GM23338 (cell line): Measurements from ENCODE around the gene PTGER4. TPM values are rescaled to one million over a fixed set of nuclear protein-coding genes. Genes with fewer than 3 reads are reported as not detected.

Experiments used
- ATAC-seq: fragments of 200-7000 bp; cut with Tn5 transposase; 3 replicates; pipeline ENCODE4 v1.9.1; 2020
- DNase-seq: peaks from one replicate; pipeline ENCODE4 v3.0.0-alpha.2; 2015; ENCODE audit warnings: low spot score
- H2AFZ ChIP-seq: fragments of 200-600 bp; sonication (generic); 2 replicates; pipeline ENCODE4 v1.8.0; 2016; ENCODE audit warnings: antibody characterized with exemption, mild to moderate bottlenecking, moderate library complexity
- H3F3A ChIP-seq: fragments of 200-600 bp; sonication (generic); replicated peaks from 2 replicates; pipeline ENCODE4 v1.8.0; 2017; ENCODE audit warnings: antibody characterized with exemption, mixed run types, low read depth
- H3K27ac ChIP-seq: fragments of 200-600 bp; sonication (generic); 2 replicates; pipeline ENCODE4 v1.6.1; 2016; ENCODE audit warnings: low read depth
- H3K27me3 ChIP-seq: fragments of 200-600 bp; sonication (generic); 2 replicates; pipeline ENCODE4 v1.8.0; 2016; ENCODE audit warnings: mild to moderate bottlenecking, mixed run types, moderate library complexity; ENCODE audit not compliant: insufficient read depth
- H3K36me3 ChIP-seq: fragments of 200-600 bp; sonication (generic); 2 replicates; pipeline ENCODE4 v1.8.0; 2016; ENCODE audit warnings: mild to moderate bottlenecking; ENCODE audit not compliant: insufficient read depth
- H3K4me1 ChIP-seq: fragments of 200-600 bp; sonication (generic); 2 replicates; pipeline ENCODE4 v1.8.0; 2016; ENCODE audit warnings: mild to moderate bottlenecking, moderate library complexity; ENCODE audit not compliant: insufficient read depth
- H3K4me2 ChIP-seq: fragments of 200-600 bp; sonication (generic); 2 replicates; pipeline ENCODE4 v1.7.1; 2017; ENCODE audit warnings: mixed run types
- H3K4me3 ChIP-seq: fragments of 200-600 bp; sonication (generic); 2 replicates; pipeline ENCODE4 v1.6.1; 2016; ENCODE audit warnings: mixed run types
- H3K79me2 ChIP-seq: fragments of 200-600 bp; sonication (generic); replicated peaks from 2 replicates; pipeline ENCODE4 v1.8.0; 2017; ENCODE audit warnings: mild to moderate bottlenecking; ENCODE audit not compliant: insufficient read depth
- H3K9me2 ChIP-seq: fragments of 200-600 bp; sonication (generic); 2 replicates; pipeline ENCODE4 v1.8.0; 2017; ENCODE audit not compliant: insufficient read depth
- H4K20me1 ChIP-seq: fragments of 200-600 bp; sonication (generic); replicated peaks from 2 replicates; pipeline ENCODE4 v1.8.0; 2017; ENCODE audit warnings: mild to moderate bottlenecking; ENCODE audit not compliant: insufficient read depth
- H3K27ac Mint-ChIP-seq: 2 replicates; pipeline ENCODE4 v1.8.0; 2020; ENCODE audit warnings: inconsistent platforms, mild to moderate bottlenecking, moderate library complexity, mixed read lengths
- H3K27me3 Mint-ChIP-seq: 3 replicates; pipeline ENCODE4 v1.8.0; 2022; ENCODE audit warnings: low read depth, mild to moderate bottlenecking, moderate library complexity, mixed read lengths, inconsistent platforms; ENCODE audit not compliant: insufficient read depth, poor library complexity
- H3K36me3 Mint-ChIP-seq: 3 replicates; pipeline ENCODE4 v1.8.0; 2021; ENCODE audit warnings: low read depth, mild to moderate bottlenecking, inconsistent platforms, moderate library complexity, mixed read lengths
- H3K4me1 Mint-ChIP-seq: 3 replicates; pipeline ENCODE4 v1.8.0; 2020; ENCODE audit warnings: mild to moderate bottlenecking, inconsistent platforms, mixed read lengths
- H3K4me3 Mint-ChIP-seq: 3 replicates; pipeline ENCODE4 v1.8.0; 2021; ENCODE audit warnings: moderate library complexity, mild to moderate bottlenecking, inconsistent platforms, mixed read lengths
- H3K9me3 Mint-ChIP-seq: 3 replicates; pipeline ENCODE4 v1.8.0; 2020; ENCODE audit warnings: moderate library complexity, mild to moderate bottlenecking, inconsistent platforms, mixed read lengths
- CREB1 ChIP-seq: fragments of 250-450 bp; sonication (Bioruptor Pico); IDR thresholded peaks from 2 replicates; pipeline ENCODE4 v1.5.0; 2020; ENCODE audit warnings: low read depth, mild to moderate bottlenecking, moderate library complexity
- EZH2 ChIP-seq: fragments of 200-600 bp; sonication (generic); IDR thresholded peaks from one replicate; pipeline ENCODE4 v1.8.0; 2017; ENCODE audit warnings: antibody characterized with exemption, mild to moderate bottlenecking, low read depth; ENCODE audit not compliant: unreplicated experiment
- EZH2phosphoT487 ChIP-seq: fragments of 200-600 bp; sonication (generic); IDR thresholded peaks from one replicate; pipeline ENCODE4 v1.8.1; 2018; ENCODE audit warnings: antibody characterized with exemption; ENCODE audit not compliant: unreplicated experiment
- JUNB ChIP-seq: IDR thresholded peaks from one replicate; pipeline ENCODE4 v1.6.1; 2016; ENCODE audit warnings: antibody characterized with exemption; ENCODE audit not compliant: unreplicated experiment
- NANOG ChIP-seq: IDR thresholded peaks from 2 replicates; pipeline ENCODE4 v1.6.1; 2016; ENCODE audit warnings: antibody characterized with exemption, borderline replicate concordance
- POLR2AphosphoS5 ChIP-seq: IDR thresholded peaks from 2 replicates; pipeline ENCODE4 v1.6.1; 2016; ENCODE audit warnings: antibody characterized with exemption, low read depth
- STAT1 ChIP-seq: IDR thresholded peaks from one replicate; pipeline ENCODE4 v1.6.1; 2016; ENCODE audit warnings: antibody characterized with exemption; ENCODE audit not compliant: unreplicated experiment
- ZNF114 ChIP-seq: fragments of 250-450 bp; sonication (Bioruptor Pico); IDR thresholded peaks from 2 replicates; pipeline ENCODE4 v1.5.0; 2020; ENCODE audit warnings: mild to moderate bottlenecking, moderate library complexity
- ZNF331 ChIP-seq: fragments of 250-450 bp; sonication (Bioruptor Pico); IDR thresholded peaks from 2 replicates; pipeline ENCODE4 v1.5.0; 2020; ENCODE audit warnings: low read depth, mild to moderate bottlenecking, moderate library complexity
- long read RNA-seq: library from polyadenylated mRNA; unstranded; transcript quantifications from one replicate; pipeline ENCODE4 v2.0.0, GENCODE V29; 2020; ENCODE audit not compliant: unreplicated experiment
- polyA plus RNA-seq: library from polyadenylated mRNA; unstranded; fragments of >200 nt; fragmentation: Nextera tagmentation; extraction: Ambion mirVana; gene quantifications from 2 replicates; pipeline ENCODE4 v1.2.1, GENCODE V29; 2016
- total RNA-seq: library from RNA; depleted of rRNA; stranded (reverse); fragments of >200 nt; shearing (Covaris generic); gene quantifications from 2 replicates; pipeline ENCODE4 v1.2.3, GENCODE V29; 2014; rRNA removed
- TF ChIP-seq, protein P1 (sequence below): IDR thresholded peaks from 2 replicates; pipeline ENCODE4 v1.6.1; 2016; ENCODE audit warnings: antibody characterized with exemption
- TF ChIP-seq, protein P2 (sequence below): IDR thresholded peaks from one replicate; pipeline ENCODE4 v1.6.1; 2018; ENCODE audit warnings: antibody characterized with exemption; ENCODE audit not compliant: unreplicated experiment
- TF ChIP-seq, protein P3 (sequence below): fragments of 250-450 bp; sonication (Bioruptor Pico); IDR thresholded peaks from 2 replicates; pipeline ENCODE4 v1.5.0; 2020; ENCODE audit warnings: mild to moderate bottlenecking, moderate library complexity
- TF ChIP-seq, protein P4 (sequence below), 2 experiments: fragments of 200-600 bp in 1 of 2; sonication (generic) in 1 of 2; conservative IDR thresholded peaks; 2 replicates each; pipeline versions ENCODE4 v1.5.1 to v1.6.1; 2016 to 2017; ENCODE audit warnings: antibody characterized with exemption in 2 of 2, low read depth in 2 of 2, mild to moderate bottlenecking in 2 of 2, moderate library complexity in 1 of 2

Gene PTGER4
- total RNA-seq (4.4 and 4.7 TPM in 2 replicates), polyA plus RNA-seq (0.82 and 1.1 TPM in 2 replicates)
- long read RNA-seq, partial matches to known transcripts: 1 of 1 reads
- long read RNA-seq, other reads (novel, unspliced or antisense): 0 of 1 reads

DNA sequence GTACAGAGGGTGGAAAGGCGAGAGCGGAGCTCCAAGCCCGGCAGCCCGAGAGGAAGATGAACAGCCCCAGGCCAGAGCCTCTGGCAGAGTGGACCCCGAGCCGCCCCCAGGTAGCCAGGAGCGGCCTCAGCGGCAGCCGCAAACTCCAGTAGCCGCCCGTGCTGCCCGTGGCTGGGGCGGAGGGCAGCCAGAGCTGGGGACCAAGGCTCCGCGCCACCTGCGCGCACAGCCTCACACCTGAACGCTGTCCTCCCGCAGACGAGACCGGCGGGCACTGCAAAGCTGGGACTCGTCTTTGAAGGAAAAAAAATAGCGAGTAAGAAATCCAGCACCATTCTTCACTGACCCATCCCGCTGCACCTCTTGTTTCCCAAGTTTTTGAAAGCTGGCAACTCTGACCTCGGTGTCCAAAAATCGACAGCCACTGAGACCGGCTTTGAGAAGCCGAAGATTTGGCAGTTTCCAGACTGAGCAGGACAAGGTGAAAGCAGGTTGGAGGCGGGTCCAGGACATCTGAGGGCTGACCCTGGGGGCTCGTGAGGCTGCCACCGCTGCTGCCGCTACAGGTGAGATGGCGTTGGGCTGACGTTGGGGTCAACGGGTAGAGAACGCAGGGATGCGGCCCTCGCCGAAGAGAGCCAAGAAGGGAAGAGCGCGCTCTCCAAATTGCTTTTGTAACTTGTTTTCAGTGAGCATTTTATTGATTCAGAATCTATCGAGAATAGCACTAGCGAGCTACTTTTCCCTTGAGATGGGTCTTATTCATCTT is at the start of gene PTGER4:
Gene PTGER4, plus strand, starts transcription at position 3 of the 769 bp plus-strand sequence. CDS start 1,079 bp downstream, outside the sequence.
- Histone ChIP-seq H3K4me3 (peak within 1 kb of the TSS; percentile 57), H2AFZ (peak within 1 kb of the TSS; percentile 97), H3K9me2 (no peaks in the 10 kb centered on the region), H3K27me3 (peaks cover 51% of the 10 kb centered on the region), H3K27ac (peak within 1 kb of the TSS; percentile 60), H3F3A (0 out of 2 replicates have a peak, but pooled peaks cover 9% of the 10 kb centered on the region), H3K4me1 (peaks cover 17% of the 10 kb centered on the region), H3K4me2 (peak within 1 kb of the TSS; percentile 86), H4K20me1 (peaks cover 5% of the 10 kb centered on the region; the same call in 1 of the 2 replicates), H3K36me3 (no peaks in the 10 kb centered on the region), H3K79me2 (no peaks in the 10 kb centered on the region)
- Mint-ChIP-seq H3K4me1 (peaks cover 35% of the 10 kb centered on the region), H3K9me3 (peaks cover 2% of the 10 kb centered on the region; the same call in 1 of the 3 replicates), H3K27ac (peak within 1 kb of the TSS; percentile 76), H3K36me3 (no peaks in the 10 kb centered on the region), H3K27me3 (peaks cover 38% of the 10 kb centered on the region), H3K4me3 (peak within 1 kb of the TSS; percentile 86)
- ATAC-seq: peak; percentile 52
- TF ChIP-seq ZNF331 (CRISPR knock-in tag) (no peak), NANOG (no peak), EZH2 (peak; percentile 69), JUNB (no peak), ZNF114 (CRISPR knock-in tag) (no peak), POLR2AphosphoS5 (peak; percentile 71), CREB1 (CRISPR knock-in tag) (no peak), EZH2phosphoT487 (no peak), STAT1 (no peak)
- TF ChIP-seq, protein P1, sequence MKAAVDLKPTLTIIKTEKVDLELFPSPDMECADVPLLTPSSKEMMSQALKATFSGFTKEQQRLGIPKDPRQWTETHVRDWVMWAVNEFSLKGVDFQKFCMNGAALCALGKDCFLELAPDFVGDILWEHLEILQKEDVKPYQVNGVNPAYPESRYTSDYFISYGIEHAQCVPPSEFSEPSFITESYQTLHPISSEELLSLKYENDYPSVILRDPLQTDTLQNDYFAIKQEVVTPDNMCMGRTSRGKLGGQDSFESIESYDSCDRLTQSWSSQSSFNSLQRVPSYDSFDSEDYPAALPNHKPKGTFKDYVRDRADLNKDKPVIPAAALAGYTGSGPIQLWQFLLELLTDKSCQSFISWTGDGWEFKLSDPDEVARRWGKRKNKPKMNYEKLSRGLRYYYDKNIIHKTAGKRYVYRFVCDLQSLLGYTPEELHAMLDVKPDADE: no peak
- TF ChIP-seq, protein P2, sequence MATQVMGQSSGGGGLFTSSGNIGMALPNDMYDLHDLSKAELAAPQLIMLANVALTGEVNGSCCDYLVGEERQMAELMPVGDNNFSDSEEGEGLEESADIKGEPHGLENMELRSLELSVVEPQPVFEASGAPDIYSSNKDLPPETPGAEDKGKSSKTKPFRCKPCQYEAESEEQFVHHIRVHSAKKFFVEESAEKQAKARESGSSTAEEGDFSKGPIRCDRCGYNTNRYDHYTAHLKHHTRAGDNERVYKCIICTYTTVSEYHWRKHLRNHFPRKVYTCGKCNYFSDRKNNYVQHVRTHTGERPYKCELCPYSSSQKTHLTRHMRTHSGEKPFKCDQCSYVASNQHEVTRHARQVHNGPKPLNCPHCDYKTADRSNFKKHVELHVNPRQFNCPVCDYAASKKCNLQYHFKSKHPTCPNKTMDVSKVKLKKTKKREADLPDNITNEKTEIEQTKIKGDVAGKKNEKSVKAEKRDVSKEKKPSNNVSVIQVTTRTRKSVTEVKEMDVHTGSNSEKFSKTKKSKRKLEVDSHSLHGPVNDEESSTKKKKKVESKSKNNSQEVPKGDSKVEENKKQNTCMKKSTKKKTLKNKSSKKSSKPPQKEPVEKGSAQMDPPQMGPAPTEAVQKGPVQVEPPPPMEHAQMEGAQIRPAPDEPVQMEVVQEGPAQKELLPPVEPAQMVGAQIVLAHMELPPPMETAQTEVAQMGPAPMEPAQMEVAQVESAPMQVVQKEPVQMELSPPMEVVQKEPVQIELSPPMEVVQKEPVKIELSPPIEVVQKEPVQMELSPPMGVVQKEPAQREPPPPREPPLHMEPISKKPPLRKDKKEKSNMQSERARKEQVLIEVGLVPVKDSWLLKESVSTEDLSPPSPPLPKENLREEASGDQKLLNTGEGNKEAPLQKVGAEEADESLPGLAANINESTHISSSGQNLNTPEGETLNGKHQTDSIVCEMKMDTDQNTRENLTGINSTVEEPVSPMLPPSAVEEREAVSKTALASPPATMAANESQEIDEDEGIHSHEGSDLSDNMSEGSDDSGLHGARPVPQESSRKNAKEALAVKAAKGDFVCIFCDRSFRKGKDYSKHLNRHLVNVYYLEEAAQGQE: no peak
- TF ChIP-seq, protein P3, sequence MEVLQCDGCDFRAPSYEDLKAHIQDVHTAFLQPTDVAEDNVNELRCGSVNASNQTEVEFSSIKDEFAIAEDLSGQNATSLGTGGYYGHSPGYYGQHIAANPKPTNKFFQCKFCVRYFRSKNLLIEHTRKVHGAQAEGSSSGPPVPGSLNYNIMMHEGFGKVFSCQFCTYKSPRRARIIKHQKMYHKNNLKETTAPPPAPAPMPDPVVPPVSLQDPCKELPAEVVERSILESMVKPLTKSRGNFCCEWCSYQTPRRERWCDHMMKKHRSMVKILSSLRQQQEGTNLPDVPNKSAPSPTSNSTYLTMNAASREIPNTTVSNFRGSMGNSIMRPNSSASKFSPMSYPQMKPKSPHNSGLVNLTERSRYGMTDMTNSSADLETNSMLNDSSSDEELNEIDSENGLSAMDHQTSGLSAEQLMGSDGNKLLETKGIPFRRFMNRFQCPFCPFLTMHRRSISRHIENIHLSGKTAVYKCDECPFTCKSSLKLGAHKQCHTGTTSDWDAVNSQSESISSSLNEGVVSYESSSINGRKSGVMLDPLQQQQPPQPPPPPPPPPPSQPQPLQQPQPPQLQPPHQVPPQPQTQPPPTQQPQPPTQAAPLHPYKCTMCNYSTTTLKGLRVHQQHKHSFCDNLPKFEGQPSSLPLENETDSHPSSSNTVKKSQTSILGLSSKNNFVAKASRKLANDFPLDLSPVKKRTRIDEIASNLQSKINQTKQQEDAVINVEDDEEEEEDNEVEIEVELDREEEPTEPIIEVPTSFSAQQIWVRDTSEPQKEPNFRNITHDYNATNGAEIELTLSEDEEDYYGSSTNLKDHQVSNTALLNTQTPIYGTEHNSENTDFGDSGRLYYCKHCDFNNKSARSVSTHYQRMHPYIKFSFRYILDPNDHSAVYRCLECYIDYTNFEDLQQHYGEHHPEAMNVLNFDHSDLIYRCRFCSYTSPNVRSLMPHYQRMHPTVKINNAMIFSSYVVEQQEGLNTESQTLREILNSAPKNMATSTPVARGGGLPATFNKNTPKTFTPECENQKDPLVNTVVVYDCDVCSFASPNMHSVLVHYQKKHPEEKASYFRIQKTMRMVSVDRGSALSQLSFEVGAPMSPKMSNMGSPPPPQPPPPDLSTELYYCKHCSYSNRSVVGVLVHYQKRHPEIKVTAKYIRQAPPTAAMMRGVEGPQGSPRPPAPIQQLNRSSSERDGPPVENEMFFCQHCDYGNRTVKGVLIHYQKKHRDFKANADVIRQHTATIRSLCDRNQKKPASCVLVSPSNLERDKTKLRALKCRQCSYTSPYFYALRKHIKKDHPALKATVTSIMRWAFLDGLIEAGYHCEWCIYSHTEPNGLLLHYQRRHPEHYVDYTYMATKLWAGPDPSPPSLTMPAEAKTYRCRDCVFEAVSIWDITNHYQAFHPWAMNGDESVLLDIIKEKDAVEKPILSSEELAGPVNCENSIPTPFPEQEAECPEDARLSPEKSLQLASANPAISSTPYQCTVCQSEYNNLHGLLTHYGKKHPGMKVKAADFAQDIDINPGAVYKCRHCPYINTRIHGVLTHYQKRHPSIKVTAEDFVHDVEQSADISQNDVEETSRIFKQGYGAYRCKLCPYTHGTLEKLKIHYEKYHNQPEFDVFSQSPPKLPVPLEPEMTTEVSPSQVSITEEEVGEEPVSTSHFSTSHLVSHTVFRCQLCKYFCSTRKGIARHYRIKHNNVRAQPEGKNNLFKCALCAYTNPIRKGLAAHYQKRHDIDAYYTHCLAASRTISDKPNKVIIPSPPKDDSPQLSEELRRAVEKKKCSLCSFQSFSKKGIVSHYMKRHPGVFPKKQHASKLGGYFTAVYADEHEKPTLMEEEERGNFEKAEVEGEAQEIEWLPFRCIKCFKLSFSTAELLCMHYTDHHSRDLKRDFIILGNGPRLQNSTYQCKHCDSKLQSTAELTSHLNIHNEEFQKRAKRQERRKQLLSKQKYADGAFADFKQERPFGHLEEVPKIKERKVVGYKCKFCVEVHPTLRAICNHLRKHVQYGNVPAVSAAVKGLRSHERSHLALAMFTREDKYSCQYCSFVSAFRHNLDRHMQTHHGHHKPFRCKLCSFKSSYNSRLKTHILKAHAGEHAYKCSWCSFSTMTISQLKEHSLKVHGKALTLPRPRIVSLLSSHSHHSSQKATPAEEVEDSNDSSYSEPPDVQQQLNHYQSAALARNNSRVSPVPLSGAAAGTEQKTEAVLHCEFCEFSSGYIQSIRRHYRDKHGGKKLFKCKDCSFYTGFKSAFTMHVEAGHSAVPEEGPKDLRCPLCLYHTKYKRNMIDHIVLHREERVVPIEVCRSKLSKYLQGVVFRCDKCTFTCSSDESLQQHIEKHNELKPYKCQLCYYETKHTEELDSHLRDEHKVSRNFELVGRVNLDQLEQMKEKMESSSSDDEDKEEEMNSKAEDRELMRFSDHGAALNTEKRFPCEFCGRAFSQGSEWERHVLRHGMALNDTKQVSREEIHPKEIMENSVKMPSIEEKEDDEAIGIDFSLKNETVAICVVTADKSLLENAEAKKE (CRISPR knock-in tag): no peak
- TF ChIP-seq, protein P4, sequence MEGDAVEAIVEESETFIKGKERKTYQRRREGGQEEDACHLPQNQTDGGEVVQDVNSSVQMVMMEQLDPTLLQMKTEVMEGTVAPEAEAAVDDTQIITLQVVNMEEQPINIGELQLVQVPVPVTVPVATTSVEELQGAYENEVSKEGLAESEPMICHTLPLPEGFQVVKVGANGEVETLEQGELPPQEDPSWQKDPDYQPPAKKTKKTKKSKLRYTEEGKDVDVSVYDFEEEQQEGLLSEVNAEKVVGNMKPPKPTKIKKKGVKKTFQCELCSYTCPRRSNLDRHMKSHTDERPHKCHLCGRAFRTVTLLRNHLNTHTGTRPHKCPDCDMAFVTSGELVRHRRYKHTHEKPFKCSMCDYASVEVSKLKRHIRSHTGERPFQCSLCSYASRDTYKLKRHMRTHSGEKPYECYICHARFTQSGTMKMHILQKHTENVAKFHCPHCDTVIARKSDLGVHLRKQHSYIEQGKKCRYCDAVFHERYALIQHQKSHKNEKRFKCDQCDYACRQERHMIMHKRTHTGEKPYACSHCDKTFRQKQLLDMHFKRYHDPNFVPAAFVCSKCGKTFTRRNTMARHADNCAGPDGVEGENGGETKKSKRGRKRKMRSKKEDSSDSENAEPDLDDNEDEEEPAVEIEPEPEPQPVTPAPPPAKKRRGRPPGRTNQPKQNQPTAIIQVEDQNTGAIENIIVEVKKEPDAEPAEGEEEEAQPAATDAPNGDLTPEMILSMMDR (conservative IDR thresholded peaks at IDR 0.05; ENCODE audit: low read depth in 2 of 2): no peak
- peak; percentile 52 for DNase-seq
